H9 (cell line): ENCODE measurements around the gene PTPN3. TPM values are rescaled to one million over a fixed set of nuclear protein-coding genes. Genes with fewer than 3 reads are reported as not detected.

Experiments used
- DNase-seq: peaks from one replicate; pipeline ENCODE4 v3.0.0-alpha.2; 2017
- H2AFZ ChIP-seq: one replicate; pipeline ENCODE4 v1.6.1; 2013; ENCODE audit warnings: mild to moderate bottlenecking, low read length, control low read depth, moderate library complexity
- H2AK5ac ChIP-seq: 2 replicates; pipeline ENCODE4 v1.6.1; 2013; ENCODE audit warnings: low read length, control low read depth, mixed read lengths; ENCODE audit not compliant: insufficient read length
- H2BK120ac ChIP-seq: one replicate; pipeline ENCODE4 v1.6.1; 2013; ENCODE audit warnings: low read depth, mild to moderate bottlenecking, low read length, control low read depth, inconsistent platforms; ENCODE audit not compliant: poor library complexity, severe bottlenecking
- H2BK12ac ChIP-seq: 2 replicates; pipeline ENCODE4 v1.6.1; 2013; ENCODE audit warnings: low read length, control low read depth, mixed read lengths, low read depth; ENCODE audit not compliant: insufficient read length
- H2BK15ac ChIP-seq: 2 replicates; pipeline ENCODE4 v1.6.1; 2013; ENCODE audit warnings: low read depth, low read length, control low read depth
- H2BK20ac ChIP-seq: one replicate; pipeline ENCODE4 v1.6.1; 2013; ENCODE audit warnings: low read depth, mild to moderate bottlenecking, low read length, control low read depth, inconsistent platforms; ENCODE audit not compliant: poor library complexity, severe bottlenecking
- H2BK5ac ChIP-seq: 2 replicates; pipeline ENCODE4 v1.6.1; 2013; ENCODE audit warnings: low read length, control low read depth, mixed read lengths; ENCODE audit not compliant: insufficient read length
- H3K14ac ChIP-seq: 2 replicates; pipeline ENCODE4 v1.6.1; 2013; ENCODE audit warnings: low read length, control low read depth; ENCODE audit not compliant: insufficient read depth
- H3K18ac ChIP-seq: 2 replicates; pipeline ENCODE4 v1.6.1; 2013; ENCODE audit warnings: low read depth, mild to moderate bottlenecking, mixed read lengths, low read length, control low read depth; ENCODE audit not compliant: insufficient read length
- H3K23ac ChIP-seq: 2 replicates; pipeline ENCODE4 v1.6.1; 2013; ENCODE audit warnings: low read length, control low read depth, mixed read lengths, low read depth; ENCODE audit not compliant: insufficient read length
- H3K23me2 ChIP-seq: 2 replicates; pipeline ENCODE4 v1.6.1; 2013; ENCODE audit warnings: low read depth, mild to moderate bottlenecking, mixed read lengths, low read length, control low read depth; ENCODE audit not compliant: insufficient read length, poor library complexity, severe bottlenecking
- H3K27ac ChIP-seq: 2 replicates; pipeline ENCODE4 v1.5.1; 2013; ENCODE audit warnings: low read length, control low read depth, mixed read lengths, low read depth; ENCODE audit not compliant: insufficient read length
- H3K27me3 ChIP-seq: 2 replicates; pipeline ENCODE4 v1.6.1; 2013; ENCODE audit warnings: low read length, control low read depth, inconsistent platforms; ENCODE audit not compliant: insufficient read depth
- H3K4ac ChIP-seq: 2 replicates; pipeline ENCODE4 v1.6.1; 2013; ENCODE audit warnings: low read depth, mild to moderate bottlenecking, control low read depth, inconsistent platforms, low read length, moderate library complexity
- H3K4me1 ChIP-seq: 2 replicates; pipeline ENCODE4 v1.6.1; 2013; ENCODE audit warnings: low read length, control low read depth, inconsistent platforms; ENCODE audit not compliant: insufficient read depth
- H3K4me2 ChIP-seq: 2 replicates; pipeline ENCODE4 v1.6.1; 2013; ENCODE audit warnings: low read length, control low read depth, mixed read lengths; ENCODE audit not compliant: insufficient read length, insufficient read depth
- H3K56ac ChIP-seq: 2 replicates; pipeline ENCODE4 v1.6.1; 2013; ENCODE audit warnings: low read depth, mild to moderate bottlenecking, mixed read lengths, low read length, control low read depth; ENCODE audit not compliant: insufficient read length
- H3K79me1 ChIP-seq: 2 replicates; pipeline ENCODE4 v1.6.1; 2013; ENCODE audit warnings: low read depth, mild to moderate bottlenecking, moderate library complexity, low read length, control low read depth, inconsistent platforms; ENCODE audit not compliant: insufficient read depth, poor library complexity, severe bottlenecking
- H3K79me2 ChIP-seq: 2 replicates; pipeline ENCODE4 v1.6.1; 2013; ENCODE audit warnings: low read length, control low read depth, inconsistent platforms; ENCODE audit not compliant: insufficient read depth
- H3K9ac ChIP-seq: 2 replicates; pipeline ENCODE4 v1.6.1; 2013; ENCODE audit warnings: low read length, control low read depth, mixed read lengths; ENCODE audit not compliant: insufficient read length; ENCODE audit errors: extremely low read depth
- H3K9me3 ChIP-seq: one replicate; pipeline ENCODE4 v1.6.1; 2013; ENCODE audit warnings: low read depth, low read length, inconsistent platforms; ENCODE audit not compliant: control insufficient read depth
- H3T11ph ChIP-seq: one replicate; pipeline ENCODE4 v1.6.1; 2013; ENCODE audit warnings: mild to moderate bottlenecking, low read length, control low read depth, inconsistent platforms
- H4K20me1 ChIP-seq: one replicate; pipeline ENCODE4 v1.6.1; 2013; ENCODE audit not compliant: control insufficient read depth, insufficient read length, insufficient read depth
- H4K5ac ChIP-seq: 2 replicates; pipeline ENCODE4 v1.6.1; 2013; ENCODE audit warnings: low read depth, mild to moderate bottlenecking, mixed read lengths, low read length, control low read depth; ENCODE audit not compliant: insufficient read length
- H4K8ac ChIP-seq: replicated peaks from 2 replicates; pipeline ENCODE4 v1.6.1; 2013; ENCODE audit warnings: low read length, control low read depth, mixed read lengths, low read depth; ENCODE audit not compliant: insufficient read length
- H4K91ac ChIP-seq: 2 replicates; pipeline ENCODE4 v1.6.1; 2013; ENCODE audit warnings: low read depth, mild to moderate bottlenecking, moderate library complexity, mixed read lengths, low read length, control low read depth; ENCODE audit not compliant: insufficient read length
- H3K27ac Mint-ChIP-seq, 3 experiments: 2 replicates in 2 of 3; 3 replicates in 1 of 3; pipeline ENCODE4 v1.8.0; 2020 to 2021; ENCODE audit warnings: mixed read lengths in 3 of 3, mild to moderate bottlenecking in 1 of 3, moderate library complexity in 1 of 3
- H3K27me3 Mint-ChIP-seq: 2 replicates; pipeline ENCODE4 v1.8.0; 2021; ENCODE audit warnings: low read depth, mild to moderate bottlenecking, moderate library complexity, mixed read lengths
- H3K36me3 Mint-ChIP-seq, 3 experiments: 2 replicates in 2 of 3; 3 replicates in 1 of 3; pipeline ENCODE4 v1.8.0; 2020 to 2021; ENCODE audit warnings: low read depth in 3 of 3, mixed read lengths in 3 of 3; ENCODE audit not compliant: insufficient read depth in 1 of 3
- H3K4me1 Mint-ChIP-seq, 2 experiments: 2 replicates each; pipeline ENCODE4 v1.8.0; 2020; ENCODE audit warnings: mixed read lengths in 2 of 2
- H3K4me3 Mint-ChIP-seq, 2 experiments: 2 replicates in 1 of 2; 3 replicates in 1 of 2; pipeline ENCODE4 v1.8.0; 2020 to 2021; ENCODE audit warnings: mild to moderate bottlenecking in 2 of 2, mixed read lengths in 2 of 2, moderate library complexity in 1 of 2
- H3K9me3 Mint-ChIP-seq, 2 experiments: 2 replicates in 1 of 2; 3 replicates in 1 of 2; pipeline ENCODE4 v1.8.0; 2020; ENCODE audit warnings: mild to moderate bottlenecking in 2 of 2, mixed read lengths in 2 of 2, moderate library complexity in 1 of 2
- WGBS: extraction: QIAGEN DNeasy Blood & Tissue Kit; methylation state at CpG from one replicate; pipeline ENCODE4 v1.1.7; 2013; ENCODE audit warnings: missing lambda C conversion rate, low lambda C conversion rate, mixed read lengths; ENCODE audit not compliant: insufficient read length; ENCODE audit errors: extremely low coverage; 5-methylcytosine and 5-hydroxymethylcytosine counted together
- total RNA-seq: library from RNA; stranded (reverse); gene quantifications from 2 replicates; pipeline ENCODE4 v1.2.1, GENCODE V29; 2021
- TF ChIP-seq, protein P1 (sequence below): fragments of 200-600 bp; sonication (generic); conservative IDR thresholded peaks from 3 replicates; pipeline ENCODE4 v1.8.0; 2021; ENCODE audit warnings: antibody characterized with exemption, mild to moderate bottlenecking

The PTPN3 gene
- total RNA-seq, 1 experiment from 2014 or later, result 2.6 TPM

- no peak overlapping the region for H2BK120ac ChIP-seq
- H4K8ac ChIP-seq, result no peak overlapping the region
- Mint-ChIP-seq H3K4me1 (peaks cover 9 to 19% of the 10 kb centered on the region in 2 experiments), H3K9me3 (no peaks in the 10 kb centered on the region), H3K4me3 (no peak overlapping the region), H3K27ac (no peak overlapping the region), H3K36me3 (no peaks in the 10 kb centered on the region), H3K27me3 (no peaks in the 10 kb centered on the region)
- H2AFZ ChIP-seq, result no peak overlapping the region
- no peak overlapping the region for H2AK5ac ChIP-seq
- H3T11ph ChIP-seq, result no peak overlapping the region
- H4K91ac ChIP-seq, result no peak overlapping the region
- no peak for DNase-seq
- H3K79me1 ChIP-seq, result no peaks in the 10 kb centered on the region
- H3K4me2 ChIP-seq, result no peak overlapping the region
- no peak overlapping the region for H2BK20ac ChIP-seq
- H3K27ac ChIP-seq, result no peak overlapping the region
- no peak overlapping the region for H3K18ac ChIP-seq
- no peak overlapping the region for H3K4ac ChIP-seq
- TF ChIP-seq, protein P1, sequence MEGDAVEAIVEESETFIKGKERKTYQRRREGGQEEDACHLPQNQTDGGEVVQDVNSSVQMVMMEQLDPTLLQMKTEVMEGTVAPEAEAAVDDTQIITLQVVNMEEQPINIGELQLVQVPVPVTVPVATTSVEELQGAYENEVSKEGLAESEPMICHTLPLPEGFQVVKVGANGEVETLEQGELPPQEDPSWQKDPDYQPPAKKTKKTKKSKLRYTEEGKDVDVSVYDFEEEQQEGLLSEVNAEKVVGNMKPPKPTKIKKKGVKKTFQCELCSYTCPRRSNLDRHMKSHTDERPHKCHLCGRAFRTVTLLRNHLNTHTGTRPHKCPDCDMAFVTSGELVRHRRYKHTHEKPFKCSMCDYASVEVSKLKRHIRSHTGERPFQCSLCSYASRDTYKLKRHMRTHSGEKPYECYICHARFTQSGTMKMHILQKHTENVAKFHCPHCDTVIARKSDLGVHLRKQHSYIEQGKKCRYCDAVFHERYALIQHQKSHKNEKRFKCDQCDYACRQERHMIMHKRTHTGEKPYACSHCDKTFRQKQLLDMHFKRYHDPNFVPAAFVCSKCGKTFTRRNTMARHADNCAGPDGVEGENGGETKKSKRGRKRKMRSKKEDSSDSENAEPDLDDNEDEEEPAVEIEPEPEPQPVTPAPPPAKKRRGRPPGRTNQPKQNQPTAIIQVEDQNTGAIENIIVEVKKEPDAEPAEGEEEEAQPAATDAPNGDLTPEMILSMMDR, result no peak
- H3K14ac ChIP-seq, result no peak overlapping the region
- H4K5ac ChIP-seq, result no peak overlapping the region
- H2BK12ac ChIP-seq, result no peak overlapping the region
- H3K23ac ChIP-seq, result no peak overlapping the region
- H3K9me3 ChIP-seq, result no peaks in the 10 kb centered on the region
- H3K4me1 ChIP-seq, result no peaks in the 10 kb centered on the region; the same call in 1 of the 2 replicates
- no peak overlapping the region for H3K56ac ChIP-seq
- no peak overlapping the region for H3K9ac ChIP-seq
- WGBS, result no CpG with 5 or more reads among the region's 2 CpGs
- H3K23me2 ChIP-seq, result no peaks in the 10 kb centered on the region
- no peaks in the 10 kb centered on the region for H4K20me1 ChIP-seq
- no peak overlapping the region for H2BK15ac ChIP-seq
- no peak overlapping the region for H2BK5ac ChIP-seq
- H3K27me3 ChIP-seq, result no peaks in the 10 kb centered on the region
- H3K79me2 ChIP-seq, result no peaks in the 10 kb centered on the region
These were observed 55.4 kb downstream of the PTPN3 start for GRCh38 chr9:109442716-109443115.
